ENCODE data around the gene ELF3.
"Not testable (repeated sequence)": the region's sequence is repeated elsewhere in the genome, so short reads cannot be mapped to it uniquely, and the experiment has no call there.

The ELF3 gene

GRCh38 chr1:202036595-202037387 lies 26.4 kb downstream of the ELF3 start:
- no peak for DNase-seq

- no peak for DNase-seq
These were observed 27.4 kb downstream of the ELF3 start for GRCh38 chr1:202037706-202038296.

- no peak for DNase-seq
These were observed 28.4 kb downstream of the ELF3 start for GRCh38 chr1:202038688-202039346.

- DNase-seq, result peak; percentile 93
These were observed 35.3 kb downstream of the ELF3 start for GRCh38 chr1:202045705-202046104.

GRCh38 chr1:202046227-202046626 lies 35.8 kb downstream of the ELF3 start:
- peak; percentile 97 for DNase-seq

GRCh38 chr1:202046748-202047708 lies 36.6 kb downstream of the ELF3 start:
- peak; percentile 69 for DNase-seq

GRCh38 chr1:202047977-202048376 lies 37.6 kb downstream of the ELF3 start:
- peak; percentile 27 for DNase-seq

GRCh38 chr1:202049129-202049528 lies 38.7 kb downstream of the ELF3 start:
- DNase-seq, result peak; percentile 37

GRCh38 chr1:202054094-202054493 lies 43.7 kb downstream of the ELF3 start:
- no peak for DNase-seq

GRCh38 chr1:202054673-202055072 lies 44.3 kb downstream of the ELF3 start:
- DNase-seq, result not testable (repeated sequence)

- peak; percentile 98 for DNase-seq
These were observed 46.4 kb downstream of the ELF3 start for GRCh38 chr1:202056644-202057334.

- DNase-seq, result not testable (repeated sequence)
These were observed 46.9 kb downstream of the ELF3 start for GRCh38 chr1:202057335-202057704.

GRCh38 chr1:202058001-202058908 lies 47.9 kb downstream of the ELF3 start:
- no peak for DNase-seq

GRCh38 chr1:202061055-202061454 lies 50.7 kb downstream of the ELF3 start:
- DNase-seq, result no peak

- not testable (repeated sequence) for DNase-seq
These were observed 51.4 kb downstream of the ELF3 start for GRCh38 chr1:202061787-202062186.

GRCh38 chr1:202062636-202063035 lies 52.2 kb downstream of the ELF3 start:
- DNase-seq, result not testable (repeated sequence)

GRCh38 chr1:202063093-202063492 lies 52.7 kb downstream of the ELF3 start:
- DNase-seq, result no peak

- not testable (repeated sequence) for DNase-seq
These were observed 54.5 kb downstream of the ELF3 start for GRCh38 chr1:202064889-202065312.

Measured in NCI-H510A treated with DMSO at 0.1 percent for 48 hours (cell line).